ENCODE data around the gene NR2F1-AS1.

Gene NR2F1-AS1

DNA sequence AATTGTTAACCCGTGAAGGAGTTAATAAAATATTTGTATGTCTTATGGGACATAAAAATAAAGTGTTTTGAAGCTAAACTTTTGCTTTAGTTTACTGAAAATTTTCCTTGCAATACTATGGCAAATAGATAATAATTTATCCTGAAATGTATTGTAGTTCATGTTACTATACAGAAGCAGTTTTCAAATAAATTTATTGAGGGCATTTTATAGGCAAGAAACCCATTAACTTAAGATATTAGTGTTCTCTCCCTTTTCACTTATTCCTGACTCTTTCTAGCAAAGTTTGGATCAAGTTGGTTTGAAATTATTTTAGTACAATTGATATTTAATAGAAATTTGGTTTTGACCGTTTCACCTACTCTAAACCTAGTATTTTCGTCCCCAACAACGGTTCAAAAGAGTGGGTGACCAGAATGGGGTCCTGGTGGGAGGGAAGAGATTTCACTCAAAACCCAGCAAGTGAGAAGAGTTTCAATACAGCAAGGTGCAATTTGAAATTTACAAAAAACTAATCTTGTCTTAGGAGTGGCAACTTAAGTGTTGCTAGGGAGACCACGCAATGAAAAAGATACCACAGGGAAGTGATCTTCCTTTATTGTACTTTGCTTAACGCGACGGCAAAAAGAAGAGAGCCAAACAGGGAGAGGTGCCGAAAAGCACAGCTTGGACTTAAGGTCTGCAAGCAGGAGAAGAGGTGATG is 30.4 kb upstream of the NR2F1-AS1 start:
- ChIA-PET POLR2A (interaction anchor here (1.2 to 1.7 kb wide), 3 partner anchors 9 to 13 kb away, joined by 4 to 8 read pairs (median 6); no protein-coding TSS in a partner anchor), CTCF (interaction anchor here (0.6 kb wide), 1 partner anchor 1048 kb away, joined by 3 read pairs; no protein-coding TSS in a partner anchor)
- TF ChIP-seq HDGF (IDR thresholded peaks at IDR 0.05; ENCODE audit: borderline replicate concordance) (no peak), ARNT (IDR thresholded peaks at IDR 0.05) (no peak)
- no peak for DNase-seq (ENCODE audit: extremely low spot score)

DNA sequence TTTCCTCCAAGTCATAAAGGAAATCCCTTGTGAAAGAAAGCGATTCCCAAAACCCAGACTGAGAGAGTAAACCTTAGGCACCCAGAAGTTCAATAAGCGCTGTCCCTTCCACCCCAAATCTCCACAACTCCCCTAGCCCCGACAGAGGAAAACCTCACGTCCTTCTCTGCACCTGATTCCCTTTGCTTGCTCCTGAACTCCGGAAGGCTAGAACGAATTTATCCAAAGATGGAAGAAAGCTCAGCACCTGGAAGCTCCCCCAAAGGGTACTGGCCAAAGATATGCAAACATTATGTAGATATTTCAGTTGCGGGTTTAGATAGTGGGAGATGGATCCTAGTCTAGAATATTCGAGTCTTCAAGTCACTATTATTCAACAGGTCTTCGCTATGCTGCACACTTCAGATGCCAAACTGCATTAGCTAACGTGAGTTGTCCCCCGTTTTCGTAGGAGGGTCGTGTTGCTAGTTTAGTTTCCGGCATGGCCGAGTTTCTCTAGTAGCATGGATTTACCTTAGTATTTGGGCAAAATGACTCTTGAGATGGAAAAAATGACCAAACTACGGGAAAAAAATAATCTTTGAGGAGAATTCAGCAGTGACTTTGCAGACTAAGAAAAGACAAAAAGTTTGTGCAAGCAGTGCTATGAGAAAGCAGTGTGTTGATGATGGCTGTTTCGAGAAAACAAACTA is 29.7 kb upstream of the NR2F1-AS1 start:
- no peak for DNase-seq (ENCODE audit: extremely low spot score)
- CTCF ChIA-PET = no interaction called here
- POLR2A ChIA-PET = no interaction called here
- TF ChIP-seq TARDBP (IDR thresholded peaks at IDR 0.05) (no peak), FOXK2 (IDR thresholded peaks at IDR 0.05) (no peak), L3MBTL2 (conservative IDR thresholded peaks at IDR 0.05) (no peak), LEF1 (IDR thresholded peaks at IDR 0.05; ENCODE audit: borderline replicate concordance) (no peak), ELF4 (IDR thresholded peaks at IDR 0.05) (no peak), HDGF (IDR thresholded peaks at IDR 0.05; ENCODE audit: borderline replicate concordance) (no peak), NFRKB (IDR thresholded peaks at IDR 0.05) (no peak), BHLHE40 (IDR thresholded peaks at IDR 0.05; ENCODE audit: borderline replicate concordance) (no peak), SUZ12 (IDR thresholded peaks at IDR 0.05) (no peak), FOXA1 (IDR thresholded peaks at IDR 0.05) (no peak), ZNF384 (IDR thresholded peaks at IDR 0.05) (no peak)

GRCh38 chr5:93609762-93610161 is 28.7 kb upstream of the NR2F1-AS1 start:
- ChIA-PET CTCF (no interaction called here), POLR2A (no interaction called here)
- TF ChIP-seq FOXM1 (IDR thresholded peaks at IDR 0.05; ENCODE audit: borderline replicate concordance) (no peak), TARDBP (IDR thresholded peaks at IDR 0.05) (no peak), NFRKB (IDR thresholded peaks at IDR 0.05) (no peak), FOXA1 (IDR thresholded peaks at IDR 0.05) (no peak), FOXK2 (IDR thresholded peaks at IDR 0.05) (no peak), PKNOX1 (IDR thresholded peaks at IDR 0.05) (no peak), ARNT (IDR thresholded peaks at IDR 0.05) (no peak), ELF4 (IDR thresholded peaks at IDR 0.05) (no peak), ZNF384 (IDR thresholded peaks at IDR 0.05) (no peak), BHLHE40 (IDR thresholded peaks at IDR 0.05; ENCODE audit: borderline replicate concordance) (no peak), SP1 (IDR thresholded peaks at IDR 0.05) (no peak), HDGF (IDR thresholded peaks at IDR 0.05; ENCODE audit: borderline replicate concordance) (no peak), L3MBTL2 (conservative IDR thresholded peaks at IDR 0.05) (no peak), LEF1 (IDR thresholded peaks at IDR 0.05; ENCODE audit: borderline replicate concordance) (no peak), SUZ12 (IDR thresholded peaks at IDR 0.05) (no peak), CTBP1 (IDR thresholded peaks at IDR 0.05; ENCODE audit: borderline replicate concordance) (no peak)
- DNase-seq (ENCODE audit: extremely low spot score) = no peak

- TF ChIP-seq FOXM1 (IDR thresholded peaks at IDR 0.05; ENCODE audit: borderline replicate concordance) (no peak), FOXK2 (IDR thresholded peaks at IDR 0.05) (no peak), PKNOX1 (IDR thresholded peaks at IDR 0.05) (no peak), ARNT (IDR thresholded peaks at IDR 0.05) (no peak), FOXA1 (IDR thresholded peaks at IDR 0.05) (no peak), TARDBP (IDR thresholded peaks at IDR 0.05) (no peak), HDGF (IDR thresholded peaks at IDR 0.05; ENCODE audit: borderline replicate concordance) (no peak), SUZ12 (IDR thresholded peaks at IDR 0.05) (no peak), SP1 (IDR thresholded peaks at IDR 0.05) (no peak), ZNF384 (IDR thresholded peaks at IDR 0.05) (no peak), NFRKB (IDR thresholded peaks at IDR 0.05) (no peak), L3MBTL2 (conservative IDR thresholded peaks at IDR 0.05) (no peak), BHLHE40 (IDR thresholded peaks at IDR 0.05; ENCODE audit: borderline replicate concordance) (no peak), LEF1 (IDR thresholded peaks at IDR 0.05; ENCODE audit: borderline replicate concordance) (no peak), ELF4 (IDR thresholded peaks at IDR 0.05) (no peak), CTBP1 (IDR thresholded peaks at IDR 0.05; ENCODE audit: borderline replicate concordance) (no peak)
- POLR2A ChIA-PET = interaction anchor here (2.2 kb wide), 1 partner anchor 12 kb away, joined by 17 read pairs; no protein-coding TSS in a partner anchor
- CTCF ChIA-PET = interaction anchor here (1.3 to 2.1 kb wide), 2 partner anchors 65 to 192 kb away, joined by 4 to 13 read pairs; no protein-coding TSS in a partner anchor
- DNase-seq (ENCODE audit: extremely low spot score) = no peak
Measured at GRCh38 chr5:93608855-93609254, 27.8 kb upstream of the NR2F1-AS1 start.

DNA sequence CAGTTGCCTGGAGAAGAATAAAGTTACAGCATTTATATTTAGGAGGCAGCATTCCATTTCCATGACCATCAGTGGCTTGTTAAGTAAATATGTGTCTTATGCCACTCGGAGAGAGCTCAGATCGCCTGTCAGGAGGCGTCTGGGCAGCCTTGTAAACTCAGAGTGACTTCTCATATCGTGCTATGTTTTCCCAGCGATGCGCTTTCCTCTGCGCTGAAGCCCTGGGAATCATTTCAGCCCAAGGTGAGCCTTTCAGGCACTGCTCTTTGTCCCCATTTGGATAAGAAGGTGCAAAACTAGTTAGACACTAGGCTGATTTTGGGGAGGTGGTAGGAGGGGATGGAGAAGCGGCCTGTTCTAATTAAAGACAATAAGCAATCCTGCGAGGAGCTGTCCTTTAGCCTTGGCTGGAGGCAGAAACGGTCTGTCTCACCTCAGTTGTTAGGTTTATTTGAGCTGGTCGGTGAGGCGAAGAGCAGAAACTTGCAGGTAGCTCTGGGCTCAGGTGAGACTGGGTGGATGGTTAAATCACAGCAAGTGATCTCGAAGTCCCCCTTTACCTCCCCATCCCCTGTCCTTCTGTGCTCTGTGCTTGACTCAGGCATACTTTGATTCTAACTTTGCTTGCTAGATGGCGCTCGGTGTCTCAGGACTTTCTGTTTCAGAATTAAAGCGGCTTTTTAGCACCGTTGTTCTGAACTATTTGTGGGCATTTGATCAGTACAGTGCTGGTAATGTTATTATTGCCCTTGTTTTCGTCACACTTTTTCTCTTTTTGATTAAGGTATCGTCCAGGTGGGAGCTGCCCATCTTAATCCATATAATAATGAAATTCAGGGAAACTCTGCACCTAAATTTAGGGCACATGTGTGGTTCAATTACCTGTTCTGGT is 26.6 kb upstream of the NR2F1-AS1 start:
- CTCF ChIA-PET = interaction anchor here (0.6 to 2.1 kb wide), 20 partner anchors 9 to 1286 kb away, joined by 3 to 14 read pairs (median 4); partner anchors contain the start of gene NR2F1
- peak; percentile 33 for DNase-seq (ENCODE audit: extremely low spot score)
- no peak for TF ChIP-seq FOXK2 (IDR thresholded peaks at IDR 0.05)
- TF ChIP-seq FOXA1 (IDR thresholded peaks at IDR 0.05) = peak; percentile 27; the same call in 1 of the 2 replicates
- TF ChIP-seq BHLHE40 (IDR thresholded peaks at IDR 0.05; ENCODE audit: borderline replicate concordance) = no peak
- TF ChIP-seq CTBP1 (IDR thresholded peaks at IDR 0.05; ENCODE audit: borderline replicate concordance) = peak; percentile 45
- no peak for TF ChIP-seq SUZ12 (IDR thresholded peaks at IDR 0.05)
- TF ChIP-seq PKNOX1 (IDR thresholded peaks at IDR 0.05) = peak; percentile 83
- POLR2A ChIA-PET = interaction anchor here (0.9 to 2.8 kb wide), 9 partner anchors 8 to 73 kb away, joined by 3 to 17 read pairs (median 7); partner anchors contain the start of gene NR2F1
